Keratinocyte (primary cell): ENCODE results near the gene GNA14. TPM values are rescaled to one million over a fixed set of nuclear protein-coding genes. Genes with fewer than 3 reads are reported as not detected.

Experiments
- DNase-seq: peaks from one replicate; pipeline ENCODE4 v3.0.0-alpha.2; 2011; ENCODE audit warnings: low read depth, missing footprints, low spot score
- FAIRE-seq: peaks from 2 replicates; lab custom pipeline; 2011; peaks lifted over from hg19 to GRCh38; lab: Jason Lieb, UNC
- H2AFZ ChIP-seq: 2 replicates; pipeline ENCODE4 v1.6.0; 2012; ENCODE audit warnings: low read length, control low read depth, inconsistent platforms; ENCODE audit not compliant: control insufficient read depth
- H3K27ac ChIP-seq: 2 replicates; pipeline ENCODE4 v1.5.1; 2011; ENCODE audit warnings: low read length; ENCODE audit not compliant: control insufficient read depth, insufficient read depth
- H3K27me3 ChIP-seq: 3 replicates; pipeline ENCODE4 v1.6.0; 2011; ENCODE audit warnings: low read length; ENCODE audit not compliant: control insufficient read depth, insufficient read depth; ENCODE audit errors: extremely low read depth
- H3K36me3 ChIP-seq, 2 experiments: 2 replicates in 1 of 2; 3 replicates in 1 of 2; pipeline ENCODE4 v1.5.1; 2011; ENCODE audit warnings: low read length in 2 of 2, mild to moderate bottlenecking in 1 of 2; ENCODE audit not compliant: control insufficient read depth in 2 of 2, insufficient read depth in 2 of 2; ENCODE audit errors: extremely low read depth in 1 of 2
- H3K4me1 ChIP-seq: 3 replicates; pipeline ENCODE4 v1.5.1; 2011; ENCODE audit warnings: low read length; ENCODE audit not compliant: control insufficient read depth, insufficient read depth; ENCODE audit errors: extremely low read depth
- H3K4me2 ChIP-seq: 3 replicates; pipeline ENCODE4 v1.6.0; 2011; ENCODE audit warnings: low read depth, low read length; ENCODE audit not compliant: control insufficient read depth, insufficient read depth; ENCODE audit errors: extremely low read depth
- H3K4me3 ChIP-seq, 3 experiments: fragments of 200-600 bp in 1 of 3; sonication (generic) in 1 of 3; 2 replicates in 2 of 3; 3 replicates in 1 of 3; pipeline ENCODE4 v1.5.1; 2011 to 2016; ENCODE audit warnings: low read length in 3 of 3, mild to moderate bottlenecking in 3 of 3, control low read depth in 2 of 3, inconsistent platforms in 1 of 3, low read depth in 1 of 3, mixed read lengths in 1 of 3, mixed run types in 1 of 3, moderate library complexity in 1 of 3; ENCODE audit not compliant: control insufficient read depth in 2 of 3, insufficient read depth in 2 of 3; ENCODE audit errors: extremely low read depth in 1 of 3
- H3K79me2 ChIP-seq: 2 replicates; pipeline ENCODE4 v1.6.0; 2012; ENCODE audit warnings: low read length; ENCODE audit not compliant: control insufficient read depth, insufficient read depth
- H3K9ac ChIP-seq: 3 replicates; pipeline ENCODE4 v1.6.0; 2011; ENCODE audit warnings: low read length; ENCODE audit not compliant: control insufficient read depth, insufficient read depth; ENCODE audit errors: extremely low read depth
- H3K9me1 ChIP-seq: 3 replicates; pipeline ENCODE4 v1.6.0; 2011; ENCODE audit warnings: low read length; ENCODE audit not compliant: control insufficient read depth, insufficient read depth; ENCODE audit errors: extremely low read depth
- H3K9me3 ChIP-seq: 2 replicates; pipeline ENCODE4 v1.5.1; 2012; ENCODE audit warnings: low read depth, low read length; ENCODE audit not compliant: control insufficient read depth
- H4K20me1 ChIP-seq: 3 replicates; pipeline ENCODE4 v1.6.0; 2011; ENCODE audit warnings: low read length; ENCODE audit not compliant: control insufficient read depth, insufficient read depth; ENCODE audit errors: extremely low read depth
- CTCF ChIP-seq, 3 experiments: IDR thresholded peaks in 1 of 3; conservative IDR thresholded peaks in 1 of 3; optimal IDR thresholded peaks in 1 of 3; 2 replicates in 2 of 3; 3 replicates in 1 of 3; pipeline versions ENCODE3 to v1.5.1; 2011; ENCODE audit warnings: low read length in 3 of 3, mild to moderate bottlenecking in 3 of 3, moderate library complexity in 2 of 3, control low read depth in 1 of 3, inconsistent platforms in 1 of 3; ENCODE audit not compliant: insufficient read depth in 2 of 3; ENCODE audit errors: extremely low read depth in 1 of 3
- EZH2 ChIP-seq: IDR thresholded peaks from one replicate; pipeline ENCODE4 v1.6.1; 2012; ENCODE audit warnings: inconsistent platforms, mild to moderate bottlenecking, low read length, moderate library complexity
- dilution Hi-C: fragments of 300-500 bp; cut with MboI; formaldehyde crosslinking; loops from one replicate; pipeline ENCODE4 v1.7.0; 2020; ENCODE audit warnings: low sequenced_read_pairs; ENCODE audit not compliant: extremely low pct_ligation_motif_present
- polyA plus RNA-seq, 5 experiments: library from polyadenylated mRNA; depleted of rRNA in 3 of 5; stranded (reverse) in 3 of 5; stranded (forward) in 1 of 5; unstranded in 1 of 5; fragments of >200 nt; gene quantifications; 1 replicate in 1 of 5; 2 replicates in 3 of 5; 3 replicates in 1 of 5; pipeline versions ENCODE4 v1.2.1 to v1.2.3, GENCODE V29; 2011 to 2012; ENCODE audit warnings: missing spikeins in 2 of 5, low read depth in 1 of 5, low replicate concordance in 1 of 5

Gene GNA14
- polyA plus RNA-seq, 1 donor (not counting 4 experiments of a cell fraction or from before 2014, with no cell fraction given) = not detected

DNA sequence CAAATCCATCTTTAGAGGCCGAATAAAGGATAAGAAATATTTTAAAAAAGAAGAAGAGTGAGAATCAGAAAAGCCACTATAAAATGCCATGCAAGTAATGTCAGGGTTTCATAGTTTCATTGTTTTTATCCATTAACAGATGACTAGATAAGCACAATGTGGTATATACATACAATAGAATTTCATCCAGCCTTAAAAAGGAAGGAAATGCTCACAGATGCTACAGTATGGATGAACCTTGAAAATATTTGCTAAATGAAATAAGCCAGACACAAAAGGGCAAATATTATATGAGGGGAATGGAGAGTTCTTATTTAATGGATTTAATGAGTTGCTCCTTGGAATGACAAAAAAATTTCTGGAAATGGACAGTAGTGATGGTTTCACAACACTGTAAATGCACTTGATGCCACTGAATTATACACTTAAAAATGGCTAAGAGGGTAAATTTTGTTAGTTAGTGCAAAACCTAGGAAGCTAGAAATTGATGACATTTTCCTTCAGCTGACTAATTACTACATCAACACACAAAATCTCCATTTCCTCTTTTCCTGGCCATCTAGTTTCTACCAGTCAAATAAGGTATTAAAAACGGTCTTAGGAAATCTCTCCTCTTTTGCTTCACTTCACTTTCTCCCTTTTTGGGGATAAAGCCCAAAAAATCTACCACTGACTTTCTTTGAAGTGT lies 86.6 kb downstream of the GNA14 start:
- H3K36me3 ChIP-seq = no peaks in the 10 kb centered on the region
- peaks cover 4% of the 10 kb centered on the region for H3K27me3 ChIP-seq
- no peaks in the 10 kb centered on the region for H3K4me1 ChIP-seq
- H3K9me1 ChIP-seq = no peaks in the 10 kb centered on the region
- H3K79me2 ChIP-seq = no peaks in the 10 kb centered on the region
- no peak overlapping the region for H2AFZ ChIP-seq
- no peak overlapping the region for H3K4me3 ChIP-seq
- H3K9me3 ChIP-seq = no peaks in the 10 kb centered on the region
- DNase-seq = no peak
- no peak overlapping the region for H3K4me2 ChIP-seq
- no peak for FAIRE-seq
- no peak for TF ChIP-seq EZH2
- TF ChIP-seq CTCF (optimal IDR thresholded peaks at IDR 0.05 in 1 of 3, IDR thresholded peaks at IDR 0.05 in 1 of 3, conservative IDR thresholded peaks at IDR 0.05 in 1 of 3; ENCODE audit: extremely low read depth in 1 of 3, insufficient read depth in 2 of 3, low read length in 3 of 3) = no peak
- dilution Hi-C loops = no loop called here
- H3K9ac ChIP-seq = no peak overlapping the region
- H3K27ac ChIP-seq = no peak overlapping the region
- H4K20me1 ChIP-seq = no peaks in the 10 kb centered on the region

- DNase-seq (no peak), FAIRE-seq (no peak)
- dilution Hi-C loops = no loop called here
- Histone ChIP-seq H4K20me1 (no peaks in the 10 kb centered on the region), H3K4me2 (no peak overlapping the region), H3K4me3 (no peak overlapping the region), H3K4me1 (no peaks in the 10 kb centered on the region), H3K9me3 (no peaks in the 10 kb centered on the region), H3K36me3 (no peaks in the 10 kb centered on the region), H3K27me3 (peaks cover 4% of the 10 kb centered on the region), H2AFZ (no peak overlapping the region), H3K9ac (no peak overlapping the region), H3K27ac (no peak overlapping the region), H3K9me1 (no peaks in the 10 kb centered on the region), H3K79me2 (no peaks in the 10 kb centered on the region)
- TF ChIP-seq CTCF (optimal IDR thresholded peaks at IDR 0.05 in 1 of 3, IDR thresholded peaks at IDR 0.05 in 1 of 3, conservative IDR thresholded peaks at IDR 0.05 in 1 of 3; ENCODE audit: extremely low read depth in 1 of 3, insufficient read depth in 2 of 3, low read length in 3 of 3) = no peak
- no peak for TF ChIP-seq EZH2
Measured at GRCh38 chr9:77556396-77556795, 91.7 kb downstream of the GNA14 start.
